K562 (cell line): ENCODE data around the gene SLC17A1. TPM values are rescaled to one million over a fixed set of nuclear protein-coding genes. Genes with fewer than 3 reads are reported as not detected.

ENCODE experiments used
- ATAC-seq: fragments of 200-7000 bp; cut with Tn5 transposase; 3 replicates; pipeline ENCODE4 v1.9.1; 2020; ENCODE audit warnings: moderate library complexity
- BruUV-seq: library from RNA; stranded (reverse); fragments of 400-500 nt; replicated peaks from 2 replicates; lab custom pipeline; 2021; lab: Mats Ljungman, UMichigan
- CTCF ChIA-PET: fragments of 300-600 bp; formaldehyde crosslinking; extraction: SDS; loops from one replicate; lab custom pipeline; 2021; ENCODE audit warnings: low intra/inter-chr PET ratio; lab: Yijun Ruan, JAX
- POLR2A ChIA-PET: fragments of 300-600, 350-650 bp; sonication (Branson Sonifier 250); formaldehyde crosslinking; extraction: SDS; loops from one replicate; lab custom pipeline; 2021; ENCODE audit warnings: antibody characterized with exemption, inconsistent platforms; lab: Yijun Ruan, JAX
- DNase-seq, 4 experiments: peaks; one replicate each; pipeline versions ENCODE4 v3.0.0 to v3.0.0-alpha.2; 2011 to 2018; ENCODE audit warnings: low spot score in 3 of 4, mixed read lengths in 3 of 4; ENCODE audit errors: extremely low read depth in 1 of 4
- FAIRE-seq: peaks from 2 replicates; lab custom pipeline; 2011; peaks lifted over from hg19 to GRCh38; lab: Jason Lieb, UNC
- H2AFZ ChIP-seq: 2 replicates; pipeline ENCODE4 v1.6.0; 2011; ENCODE audit warnings: low read depth, low read length, control low read depth, inconsistent platforms
- H3K27ac ChIP-seq: fragments of 200-600 bp; 3 replicates; pipeline ENCODE4 v1.8.0; 2011; ENCODE audit warnings: low read depth, mild to moderate bottlenecking, control low read depth, inconsistent platforms, low read length, moderate library complexity, mixed read lengths; ENCODE audit errors: extremely low read depth
- H3K27me3 ChIP-seq, 2 experiments: fragments of 300-600 bp in 1 of 2; 2 replicates in 1 of 2; 3 replicates in 1 of 2; pipeline versions ENCODE4 v1.6.0 to v1.8.0; 2011; ENCODE audit warnings: inconsistent platforms in 2 of 2, low read length in 2 of 2, mild to moderate bottlenecking in 1 of 2, mixed read lengths in 1 of 2, moderate library complexity in 1 of 2; ENCODE audit not compliant: control insufficient read depth in 2 of 2, insufficient read depth in 2 of 2
- H3K36me3 ChIP-seq: fragments of 300-600 bp; 3 replicates; pipeline ENCODE4 v1.8.0; 2011; ENCODE audit warnings: mild to moderate bottlenecking, low read length, inconsistent platforms; ENCODE audit not compliant: control insufficient read depth, insufficient read depth
- H3K4me1 ChIP-seq, 2 experiments: fragments of 200-600 bp in 1 of 2; replicated peaks in 1 of 2; 2 replicates in 1 of 2; 3 replicates in 1 of 2; pipeline versions ENCODE4 v1.5.1 to v1.8.0; 2011; ENCODE audit warnings: inconsistent platforms in 2 of 2, low read length in 2 of 2, mild to moderate bottlenecking in 1 of 2, mixed read lengths in 1 of 2, moderate library complexity in 1 of 2; ENCODE audit not compliant: control insufficient read depth in 2 of 2, insufficient read depth in 2 of 2
- H3K4me2 ChIP-seq: 2 replicates; pipeline ENCODE4 v1.6.1; 2011; ENCODE audit warnings: low read length, control low read depth, inconsistent platforms, mixed read lengths; ENCODE audit not compliant: insufficient read depth
- H3K4me3 ChIP-seq: fragments of 200-600 bp; sonication (generic), shearing (Covaris generic); 2 replicates; pipeline ENCODE4 v1.5.1; 2016; ENCODE audit warnings: control low read depth, inconsistent platforms
- H3K79me2 ChIP-seq: fragments of 200-600 bp; 3 replicates; pipeline ENCODE4 v1.8.0; 2011; ENCODE audit warnings: low read length, inconsistent platforms; ENCODE audit not compliant: control insufficient read depth, insufficient read depth
- H3K9ac ChIP-seq, 2 experiments: 2 replicates each; pipeline versions ENCODE4 v1.6.0 to v1.6.1; 2011; ENCODE audit warnings: low read depth in 2 of 2, low read length in 2 of 2, control low read depth in 1 of 2, inconsistent platforms in 1 of 2, mild to moderate bottlenecking in 1 of 2, mixed read lengths in 1 of 2; ENCODE audit not compliant: insufficient read depth in 1 of 2
- H3K9me1 ChIP-seq: one replicate; pipeline ENCODE4 v1.6.0; 2011; ENCODE audit warnings: inconsistent platforms, mild to moderate bottlenecking, low read length, moderate library complexity; ENCODE audit not compliant: control insufficient read depth, insufficient read depth
- H3K9me3 ChIP-seq: replicated peaks from 2 replicates; pipeline ENCODE4 v1.5.1; 2011; ENCODE audit warnings: low read depth, low read length, inconsistent platforms; ENCODE audit not compliant: control insufficient read depth, insufficient read depth
- H4K20me1 ChIP-seq: replicated peaks from 2 replicates; pipeline ENCODE4 v1.6.1; 2011; ENCODE audit warnings: low read length, inconsistent platforms, mixed read lengths; ENCODE audit not compliant: control insufficient read depth, insufficient read depth
- ASH1L ChIP-seq: fragments of 450-650 bp; IDR thresholded peaks from 2 replicates; pipeline ENCODE4 v1.6.1; 2018; ENCODE audit warnings: borderline replicate concordance, mild to moderate bottlenecking, low read depth; ENCODE audit not compliant: partially characterized antibody
- BDP1 ChIP-seq: IDR thresholded peaks from 3 replicates; pipeline ENCODE4 v1.6.1; 2011; ENCODE audit not compliant: insufficient read length, insufficient read depth
- CBX8 ChIP-seq: fragments of 200-600 bp; sonication (generic); IDR thresholded peaks from 2 replicates; pipeline ENCODE4 v1.6.1; 2012; ENCODE audit warnings: borderline replicate concordance, mixed run types, low read depth, mild to moderate bottlenecking, moderate library complexity, mixed read lengths, low read length, control low read depth, inconsistent platforms; ENCODE audit not compliant: poor library complexity, severe bottlenecking; ENCODE audit errors: extremely low read depth
- CHD4 ChIP-seq: fragments of 200-600 bp; sonication (generic); IDR thresholded peaks from 3 replicates; pipeline ENCODE4 v1.6.1; 2012; ENCODE audit warnings: low read depth, mild to moderate bottlenecking, mixed read lengths, low read length, inconsistent platforms; ENCODE audit not compliant: insufficient read depth, insufficient replicate concordance, poor library complexity, severe bottlenecking
- EHMT2 ChIP-seq: fragments of 450-650 bp; IDR thresholded peaks from 2 replicates; pipeline ENCODE4 v1.6.1; 2018; ENCODE audit warnings: antibody characterized with exemption
- FIP1L1 ChIP-seq: fragments of 200-400 bp; formaldehyde crosslinking; IDR thresholded peaks from 2 replicates; pipeline ENCODE4 v1.6.1; 2018; ENCODE audit warnings: mild to moderate bottlenecking, low read depth, low read length; ENCODE audit not compliant: poor library complexity, severe bottlenecking
- GTF2A2 ChIP-seq: IDR thresholded peaks from 2 replicates; pipeline ENCODE4 v1.6.1; 2016; ENCODE audit warnings: mild to moderate bottlenecking, missing genetic modification characterization, missing compliant biosample characterization
- GTF2E2 ChIP-seq: fragments of 200-800 bp; sonication (Bioruptor generic); IDR thresholded peaks from 2 replicates; pipeline ENCODE4 v1.6.1; 2016; ENCODE audit warnings: missing genetic modification characterization, missing compliant biosample characterization
- MAFG ChIP-seq: fragments of 450-650 bp; conservative IDR thresholded peaks from 2 replicates; pipeline ENCODE4 v1.6.1; 2016; ENCODE audit warnings: missing genetic modification characterization, missing compliant biosample characterization
- MXI1 ChIP-seq: IDR thresholded peaks from 2 replicates; pipeline ENCODE4 v1.6.1; 2011; ENCODE audit warnings: low read depth, mild to moderate bottlenecking, improper control_type of control experiment, low read length
- RUNX1 ChIP-seq: sonication (generic); IDR thresholded peaks from 2 replicates; pipeline ENCODE4 v1.6.1; 2016; ENCODE audit warnings: antibody characterized with exemption, low read depth
- ZC3H4 ChIP-seq: sonication (generic); formaldehyde crosslinking; IDR thresholded peaks from 2 replicates; pipeline ENCODE4 v1.9.0; 2021; ENCODE audit warnings: missing genetic modification reagents, borderline replicate concordance
- ZNF121 ChIP-seq: sonication (generic); formaldehyde crosslinking; conservative IDR thresholded peaks from 2 replicates; pipeline ENCODE4 v1.8.0; 2022; ENCODE audit warnings: missing genetic modification reagents
- ZNF282 ChIP-seq: sonication (generic); formaldehyde crosslinking; IDR thresholded peaks from 2 replicates; pipeline ENCODE4 v1.8.1; 2023; ENCODE audit warnings: missing genetic modification reagents
- ZNF592 ChIP-seq: fragments of 450-650 bp; IDR thresholded peaks from 2 replicates; pipeline ENCODE4 v1.6.1; 2017; ENCODE audit warnings: antibody characterized with exemption, mild to moderate bottlenecking
- ZNF668 ChIP-seq: fragments of 250-450 bp; sonication (Bioruptor Pico); IDR thresholded peaks from 2 replicates; pipeline ENCODE4 v1.8.0; 2022; ENCODE audit warnings: mild to moderate bottlenecking, inconsistent platforms
- ZNF79 ChIP-seq: fragments of 250-450 bp; sonication (Bioruptor Pico); IDR thresholded peaks from 2 replicates; pipeline ENCODE4 v1.4.0; 2020; ENCODE audit warnings: low read depth, mild to moderate bottlenecking, moderate library complexity
- WGBS: fragments of 100-300 bp; shearing (Covaris generic); methylation state at CpG from one replicate; pipeline ENCODE4 v1.1.6; 2016; ENCODE audit warnings: low coverage, mixed read lengths; ENCODE audit not compliant: insufficient coverage; ENCODE audit errors: missing lambda C conversion rate; 5-methylcytosine and 5-hydroxymethylcytosine counted together
- in situ Hi-C: fragments of 300-500 bp; cut with MboI; formaldehyde crosslinking; loops from 4 replicates; pipeline ENCODE4 v1.15.0; 2018; ENCODE audit warnings: inconsistent platforms, mixed read lengths
- intact Hi-C: fragments of 100-400 bp; cut with micrococcal nuclease; formaldehyde crosslinking; loops from 2 replicates; pipeline ENCODE4 v1.14.2; 2022
- polyA plus RNA-seq, 8 experiments: library from polyadenylated mRNA; depleted of rRNA in 4 of 8; stranded (reverse) in 5 of 8; unstranded in 3 of 8; fragments of >200 nt; fragmentation: Nextera tagmentation in 2 of 8; fragmentation: Illumina TruSeq in 1 of 8; extraction: Ambion mirVana in 2 of 8; extraction: Trizol in 1 of 8; gene quantifications; 2 replicates each; pipeline versions ENCODE4 v1.2.1 to v1.2.3, GENCODE V29; 2011 to 2014; ENCODE audit warnings: inconsistent platforms in 1 of 8, missing spikeins in 1 of 8
- total RNA-seq, 7 experiments: library from RNA; depleted of rRNA in 6 of 7; stranded (reverse); fragments of >200 nt in 6 of 7; fragmentation: Illumina TruSeq in 2 of 7; extraction: Trizol in 2 of 7; gene quantifications; 2 replicates each; pipeline versions ENCODE4 v1.2.1 to v1.2.3, GENCODE V29; 2011 to 2021; ENCODE audit warnings: low replicate concordance in 1 of 7

The SLC17A1 gene
- total and polyA plus RNA-seq, 9 of the 15 experiments (the other 6 are each of a cell fraction or from before 2014, with no cell fraction given), result not detected

DNA sequence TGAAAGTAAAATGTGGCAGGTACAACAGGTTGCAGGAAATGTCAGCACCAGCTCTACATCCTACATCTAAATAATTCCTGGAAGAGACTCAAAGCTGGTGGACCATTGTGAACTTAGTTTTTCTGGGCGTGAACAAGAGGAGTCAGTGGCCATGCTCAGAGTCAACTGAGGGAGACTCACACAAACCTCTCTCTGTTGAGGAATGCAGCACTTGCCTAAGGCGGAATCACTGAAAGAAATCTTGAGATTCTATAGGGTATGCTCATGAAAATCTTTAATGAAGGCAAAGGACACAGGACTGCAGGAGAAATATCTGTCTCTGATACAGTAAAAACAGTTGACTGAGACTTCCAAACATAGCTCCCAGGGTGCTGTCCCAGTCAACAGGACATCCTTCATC lies 54.8 kb downstream of the SLC17A1 start (continued):
- no peak for TF ChIP-seq ZNF592
- TF ChIP-seq ZNF282 (CRISPR knock-in tag), result no peak

DNA sequence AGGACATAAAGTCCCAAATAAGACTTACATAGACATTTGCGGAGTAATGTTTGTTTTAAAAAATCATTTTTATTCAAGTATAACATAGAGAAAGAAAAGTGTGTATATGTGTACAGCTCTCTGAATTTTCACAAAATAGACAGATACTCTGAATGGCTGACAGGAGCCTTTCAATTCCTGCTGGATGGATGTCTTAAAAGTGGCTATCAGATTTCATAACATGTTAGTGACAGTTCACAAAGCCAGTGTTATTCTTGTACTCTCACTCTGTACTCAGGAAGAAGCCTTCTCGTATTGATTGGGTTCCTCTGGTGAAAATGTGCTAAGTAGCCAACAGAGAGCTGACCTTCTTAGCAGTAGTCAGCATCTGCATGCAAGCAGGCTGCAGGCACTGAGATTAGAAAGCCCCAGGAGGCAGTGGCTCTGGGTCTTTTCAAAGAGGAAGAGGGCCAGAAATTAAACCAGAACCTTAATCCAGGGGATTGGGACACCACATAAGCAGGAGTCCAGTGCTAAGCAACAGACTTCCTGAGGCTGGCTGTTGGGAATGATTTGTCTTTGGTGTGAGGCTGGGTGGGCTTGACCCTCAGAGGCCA lies 57.6 kb downstream of the SLC17A1 start:
- Histone ChIP-seq H3K27ac (no peak overlapping the region), H3K4me2 (no peak overlapping the region), H3K27me3 (peaks cover 3 to 9% of the 10 kb centered on the region in 2 experiments; a peak in 4 of 5 replicates), H2AFZ (no peak overlapping the region), H3K4me3 (no peak overlapping the region), H4K20me1 (no peaks in the 10 kb centered on the region), H3K36me3 (no peaks in the 10 kb centered on the region), H3K9me3 (no peaks in the 10 kb centered on the region), H3K9me1 (no peaks in the 10 kb centered on the region), H3K4me1 (no peaks in the 10 kb centered on the region), H3K9ac (no peak overlapping the region), H3K79me2 (no peaks in the 10 kb centered on the region)
- ChIA-PET POLR2A (no interaction called here), CTCF (no interaction called here)
- ATAC-seq (no peak), FAIRE-seq (peak; percentile 44), DNase-seq (no peak)
- 0% methylated on average over 2 of the region's 2 CpGs for WGBS
- in situ Hi-C loops, result no loop called here
- no TSS peak for BruUV-seq
- intact Hi-C loops, result no loop called here
- TF ChIP-seq RUNX1, result no peak
- TF ChIP-seq CHD4, result no peak
- TF ChIP-seq BDP1, result no peak
- TF ChIP-seq MXI1, result no peak
- TF ChIP-seq GTF2E2 (tag), result no peak
- no peak for TF ChIP-seq ZNF668 (CRISPR knock-in tag)
- TF ChIP-seq ZNF121, result no peak
- TF ChIP-seq ASH1L, result no peak
- no peak for TF ChIP-seq ZNF79
- no peak for TF ChIP-seq CBX8
- TF ChIP-seq MAFG, result no peak
- TF ChIP-seq GTF2A2 (tag), result no peak
- no peak for TF ChIP-seq EHMT2
- no peak for TF ChIP-seq FIP1L1
- no peak for TF ChIP-seq ZC3H4 (CRISPR knock-in tag)
